Neural progenitor cell (in vitro differentiated cells): ENCODE data around the gene PGA4. TPM values are rescaled to one million over a fixed set of nuclear protein-coding genes. Genes with fewer than 3 reads are reported as not detected.
A peak's percentile ranks its signal among the peaks of the same experiment; 100 is the strongest.

ENCODE experiments used
- DNase-seq: peaks from one replicate; pipeline ENCODE4 v3.0.0-alpha.2; 2016; ENCODE audit warnings: low spot score
- H2AFZ ChIP-seq: fragments of 200-600 bp; sonication (generic); replicated peaks from 2 replicates; pipeline ENCODE4 v1.6.1; 2016; ENCODE audit warnings: antibody characterized with exemption
- H3F3A ChIP-seq: fragments of 200-600 bp; sonication (generic); 2 replicates; pipeline ENCODE4 v1.6.1; 2016; ENCODE audit warnings: antibody characterized with exemption, low read depth
- H3K27ac ChIP-seq: fragments of 200-600 bp; sonication (generic); 2 replicates; pipeline ENCODE4 v1.5.1; 2016; ENCODE audit warnings: mild to moderate bottlenecking
- H3K27me3 ChIP-seq: fragments of 200-600 bp; sonication (generic); 2 replicates; pipeline ENCODE4 v1.6.1; 2016; ENCODE audit warnings: mild to moderate bottlenecking, moderate library complexity
- H3K36me3 ChIP-seq: fragments of 200-600 bp; sonication (generic); 2 replicates; pipeline ENCODE4 v1.5.1; 2016
- H3K4me1 ChIP-seq: fragments of 200-600 bp; sonication (generic); 2 replicates; pipeline ENCODE4 v1.6.1; 2016; ENCODE audit warnings: mixed run types
- H3K4me2 ChIP-seq: fragments of 200-600 bp; sonication (generic); 2 replicates; pipeline ENCODE4 v1.6.1; 2016
- H3K4me3 ChIP-seq: fragments of 200-600 bp; sonication (generic); 2 replicates; pipeline ENCODE4 v1.5.1; 2016
- H3K79me2 ChIP-seq: fragments of 200-600 bp; sonication (generic); 2 replicates; pipeline ENCODE4 v1.6.1; 2016; ENCODE audit warnings: low read depth
- H3K9ac ChIP-seq: fragments of 200-600 bp; sonication (generic); 2 replicates; pipeline ENCODE4 v1.6.1; 2016
- H3K9me3 ChIP-seq: fragments of 200-600 bp; sonication (generic); 2 replicates; pipeline ENCODE4 v1.5.1; 2016; ENCODE audit warnings: low read depth
- H4K20me1 ChIP-seq: fragments of 200-600 bp; sonication (generic); 2 replicates; pipeline ENCODE4 v1.6.1; 2016; ENCODE audit warnings: low read depth
- H3K27ac Mint-ChIP-seq: 3 replicates; pipeline ENCODE4 v1.8.0; 2021; ENCODE audit warnings: mixed read lengths
- H3K27me3 Mint-ChIP-seq: 2 replicates; pipeline ENCODE4 v1.8.0; 2022; ENCODE audit warnings: low read depth, mild to moderate bottlenecking, inconsistent platforms, moderate library complexity, mixed read lengths; ENCODE audit not compliant: insufficient read depth
- H3K36me3 Mint-ChIP-seq: 3 replicates; pipeline ENCODE4 v1.8.0; 2021; ENCODE audit warnings: mixed read lengths
- H3K4me1 Mint-ChIP-seq: 3 replicates; pipeline ENCODE4 v1.8.0; 2021; ENCODE audit warnings: mixed read lengths
- H3K4me3 Mint-ChIP-seq: 3 replicates; pipeline ENCODE4 v1.8.0; 2021; ENCODE audit warnings: mild to moderate bottlenecking, moderate library complexity, mixed read lengths
- H3K9me3 Mint-ChIP-seq: 3 replicates; pipeline ENCODE4 v1.8.0; 2020; ENCODE audit warnings: mixed read lengths
- EZH2 ChIP-seq: fragments of 200-600 bp; sonication (generic); IDR thresholded peaks from 2 replicates; pipeline ENCODE4 v1.6.1; 2017; ENCODE audit warnings: antibody characterized with exemption, mild to moderate bottlenecking, moderate library complexity
- EZH2phosphoT487 ChIP-seq: fragments of 200-600 bp; sonication (generic); IDR thresholded peaks from 2 replicates; pipeline ENCODE4 v1.6.1; 2017; ENCODE audit warnings: antibody characterized with exemption
- total RNA-seq: library from RNA; depleted of rRNA; stranded (reverse); fragments of >200 nt; gene quantifications from 2 replicates; pipeline ENCODE4 v1.2.3, GENCODE V29; 2015; ENCODE audit warnings: low replicate concordance
- TF ChIP-seq, protein P1 (sequence below): fragments of 200-600 bp; sonication (generic); IDR thresholded peaks from 2 replicates; pipeline ENCODE4 v1.5.1; 2017; ENCODE audit warnings: antibody characterized with exemption, mild to moderate bottlenecking

The PGA4 gene
- total RNA-seq, 1 donor from 2014 or later = 0.41 TPM

DNA sequence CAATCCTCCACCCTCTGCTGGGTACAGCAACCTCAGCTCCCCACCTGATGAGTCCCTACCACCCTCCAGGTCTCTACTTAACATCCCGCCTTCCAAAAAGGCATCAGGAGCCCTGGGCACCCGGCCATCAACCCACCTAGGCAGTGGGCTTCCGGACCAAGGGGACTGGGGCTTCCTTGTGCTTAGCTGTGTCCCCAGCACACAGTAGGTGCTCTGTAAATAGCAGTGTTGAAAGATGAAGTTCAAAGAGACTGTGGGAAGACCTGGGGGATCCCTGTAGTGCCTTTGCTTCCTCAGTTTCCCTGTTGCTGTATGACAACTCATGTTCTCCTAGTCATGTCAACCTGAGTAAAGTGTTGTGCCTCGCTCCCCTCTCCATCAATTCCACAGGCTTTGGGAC lies 51.9 kb downstream of the PGA4 start:
- Histone ChIP-seq H3K4me3 (no peak overlapping the region), H3K4me1 (no peaks in the 10 kb centered on the region), H3K27ac (no peak overlapping the region), H3K27me3 (no peaks in the 10 kb centered on the region), H4K20me1 (no peaks in the 10 kb centered on the region), H3K79me2 (no peaks in the 10 kb centered on the region), H2AFZ (no peak overlapping the region), H3K36me3 (no peaks in the 10 kb centered on the region), H3F3A (no peaks in the 10 kb centered on the region), H3K9me3 (no peaks in the 10 kb centered on the region), H3K9ac (no peak overlapping the region), H3K4me2 (no peak overlapping the region)
- Mint-ChIP-seq H3K27me3 (peaks cover 4% of the 10 kb centered on the region), H3K4me3 (no peak overlapping the region), H3K36me3 (no peaks in the 10 kb centered on the region), H3K9me3 (no peaks in the 10 kb centered on the region), H3K4me1 (peaks cover 12% of the 10 kb centered on the region), H3K27ac (no peak overlapping the region)
- TF ChIP-seq EZH2phosphoT487 = no peak
- TF ChIP-seq EZH2 = no peak
- DNase-seq = no peak

- H3K9me3 Mint-ChIP-seq = no peaks in the 10 kb centered on the region
- H3K4me1 ChIP-seq = no peaks in the 10 kb centered on the region
- no peaks in the 10 kb centered on the region for H3K36me3 ChIP-seq
- no peak overlapping the region for H3K4me3 Mint-ChIP-seq
- H3K4me2 ChIP-seq = no peak overlapping the region
- H3K27me3 Mint-ChIP-seq = peaks cover 4% of the 10 kb centered on the region
- peaks cover 20% of the 10 kb centered on the region for H3K4me1 Mint-ChIP-seq
- TF ChIP-seq, protein P1, sequence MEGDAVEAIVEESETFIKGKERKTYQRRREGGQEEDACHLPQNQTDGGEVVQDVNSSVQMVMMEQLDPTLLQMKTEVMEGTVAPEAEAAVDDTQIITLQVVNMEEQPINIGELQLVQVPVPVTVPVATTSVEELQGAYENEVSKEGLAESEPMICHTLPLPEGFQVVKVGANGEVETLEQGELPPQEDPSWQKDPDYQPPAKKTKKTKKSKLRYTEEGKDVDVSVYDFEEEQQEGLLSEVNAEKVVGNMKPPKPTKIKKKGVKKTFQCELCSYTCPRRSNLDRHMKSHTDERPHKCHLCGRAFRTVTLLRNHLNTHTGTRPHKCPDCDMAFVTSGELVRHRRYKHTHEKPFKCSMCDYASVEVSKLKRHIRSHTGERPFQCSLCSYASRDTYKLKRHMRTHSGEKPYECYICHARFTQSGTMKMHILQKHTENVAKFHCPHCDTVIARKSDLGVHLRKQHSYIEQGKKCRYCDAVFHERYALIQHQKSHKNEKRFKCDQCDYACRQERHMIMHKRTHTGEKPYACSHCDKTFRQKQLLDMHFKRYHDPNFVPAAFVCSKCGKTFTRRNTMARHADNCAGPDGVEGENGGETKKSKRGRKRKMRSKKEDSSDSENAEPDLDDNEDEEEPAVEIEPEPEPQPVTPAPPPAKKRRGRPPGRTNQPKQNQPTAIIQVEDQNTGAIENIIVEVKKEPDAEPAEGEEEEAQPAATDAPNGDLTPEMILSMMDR = no peak
- TF ChIP-seq EZH2 = no peak
- TF ChIP-seq EZH2phosphoT487 = no peak
- DNase-seq = no peak
- no peak overlapping the region for H3K4me3 ChIP-seq
- no peaks in the 10 kb centered on the region for H4K20me1 ChIP-seq
- H3K9me3 ChIP-seq = no peaks in the 10 kb centered on the region
- no peaks in the 10 kb centered on the region for H3F3A ChIP-seq
- no peaks in the 10 kb centered on the region for H3K27me3 ChIP-seq
- H3K27ac ChIP-seq = no peak overlapping the region
- no peaks in the 10 kb centered on the region for H3K36me3 Mint-ChIP-seq
- no peak overlapping the region for H2AFZ ChIP-seq
- no peak overlapping the region for H3K27ac Mint-ChIP-seq
- no peak overlapping the region for H3K9ac ChIP-seq
- H3K79me2 ChIP-seq = no peaks in the 10 kb centered on the region
Measured at GRCh38 chr11:61275191-61275590, 53.0 kb downstream of the PGA4 start.

GRCh38 chr11:61277186-61278000 lies 55.2 kb downstream of the PGA4 start:
- H3K9ac ChIP-seq = peak overlapping the region; percentile 20
- H3K79me2 ChIP-seq = no peaks in the 10 kb centered on the region
- H3K4me3 ChIP-seq = no peak overlapping the region
- H3F3A ChIP-seq = peaks cover 7% of the 10 kb centered on the region
- Mint-ChIP-seq H3K4me1 (peaks cover 26% of the 10 kb centered on the region), H3K36me3 (no peaks in the 10 kb centered on the region), H3K27me3 (peaks cover 4% of the 10 kb centered on the region), H3K4me3 (no peak overlapping the region), H3K9me3 (no peaks in the 10 kb centered on the region), H3K27ac (no peak overlapping the region)
- H3K27me3 ChIP-seq = peaks cover 7% of the 10 kb centered on the region
- H3K36me3 ChIP-seq = no peaks in the 10 kb centered on the region
- H3K4me2 ChIP-seq = no peak overlapping the region
- no peaks in the 10 kb centered on the region for H3K9me3 ChIP-seq
- no peak overlapping the region for H3K27ac ChIP-seq
- H4K20me1 ChIP-seq = no peaks in the 10 kb centered on the region
- no peaks in the 10 kb centered on the region for H3K4me1 ChIP-seq
- TF ChIP-seq EZH2phosphoT487 = no peak
- TF ChIP-seq EZH2 = no peak
- TF ChIP-seq, protein P1 = no peak
- DNase-seq = no peak
- H2AFZ ChIP-seq = no peak overlapping the region

GRCh38 chr11:61278001-61278470 lies 55.9 kb downstream of the PGA4 start:
- H3K36me3 ChIP-seq = no peaks in the 10 kb centered on the region

More at GRCh38 chr11:61278001-61278470, 55.9 kb downstream of the PGA4 start:
- Mint-ChIP-seq H3K4me1 (peaks cover 26% of the 10 kb centered on the region), H3K36me3 (no peaks in the 10 kb centered on the region), H3K27ac (no peak overlapping the region), H3K9me3 (no peaks in the 10 kb centered on the region), H3K27me3 (peaks cover 4% of the 10 kb centered on the region), H3K4me3 (no peak overlapping the region)
- no peak overlapping the region for H2AFZ ChIP-seq
- H3K4me3 ChIP-seq = no peak overlapping the region
- no peak for DNase-seq
- TF ChIP-seq, protein P1 = no peak
- TF ChIP-seq EZH2phosphoT487 (no peak), EZH2 (no peak)
- H3K4me2 ChIP-seq = no peak overlapping the region
- peak overlapping the region; percentile 20 for H3K9ac ChIP-seq
- no peaks in the 10 kb centered on the region for H3K79me2 ChIP-seq
- no peaks in the 10 kb centered on the region for H4K20me1 ChIP-seq
- no peak overlapping the region for H3K27ac ChIP-seq
- H3K4me1 ChIP-seq = no peaks in the 10 kb centered on the region
- H3K9me3 ChIP-seq = no peaks in the 10 kb centered on the region
- H3F3A ChIP-seq = peaks cover 8% of the 10 kb centered on the region
- H3K27me3 ChIP-seq = peaks cover 11% of the 10 kb centered on the region
